ENCODE measurements around the gene RASSF5. TPM values are rescaled to one million over a fixed set of nuclear protein-coding genes. Genes with fewer than 3 reads are reported as not detected.

Gene RASSF5
- polyA plus RNA-seq, 1 of the 3 experiments (the other 2 are of a cell fraction) = 2.2 TPM

GRCh38 chr1:206477581-206478380 is 29.6 kb upstream of the RASSF5 start:
- H3K27me3 ChIP-seq (ENCODE audit: insufficient read depth) = no peaks in the 10 kb centered on the region
- DNase-seq = no peak
- no peak overlapping the region for H3K4me2 ChIP-seq
- no peak overlapping the region for H3K27ac ChIP-seq (ENCODE audit: low read depth in 2 of 2, low read length in 1 of 2)
- TF ChIP-seq SMC3 (IDR thresholded peaks at IDR 0.05; ENCODE audit: low read depth, low read length) (no peak), RFX5 (IDR thresholded peaks at IDR 0.05; ENCODE audit: low read length) (no peak), USF1 (IDR thresholded peaks at IDR 0.05; ENCODE audit: borderline replicate concordance, low read depth) (no peak), RAD21 (IDR thresholded peaks at IDR 0.05; ENCODE audit: low read length) (no peak), CHD2 (IDR thresholded peaks at IDR 0.05; ENCODE audit: low read length, partially characterized antibody) (no peak), FOXM1 (IDR thresholded peaks at IDR 0.05; ENCODE audit: low read depth) (no peak), PBX3 (IDR thresholded peaks at IDR 0.05) (no peak), ELF1 (IDR thresholded peaks at IDR 0.05) (no peak), JUND (IDR thresholded peaks at IDR 0.05) (no peak), EP300 (IDR thresholded peaks at IDR 0.05; ENCODE audit: borderline replicate concordance in 1 of 2, low read depth in 1 of 2, low read length in 1 of 2) (no peak), EZH2phosphoT487 (IDR thresholded peaks at IDR 0.05; ENCODE audit: borderline replicate concordance, low read depth) (no peak), MXI1 (IDR thresholded peaks at IDR 0.05; ENCODE audit: low read depth, low read length) (no peak), TAF1 (IDR thresholded peaks at IDR 0.05; ENCODE audit: borderline replicate concordance, low read depth, low read length) (no peak), REST (IDR thresholded peaks at IDR 0.05; ENCODE audit: low read depth, low read length) (no peak), RCOR1 (IDR thresholded peaks at IDR 0.05; ENCODE audit: low read length) (no peak), ZBTB33 (IDR thresholded peaks at IDR 0.05; ENCODE audit: borderline replicate concordance, low read depth) (no peak), RXRA (IDR thresholded peaks at IDR 0.05; ENCODE audit: borderline replicate concordance, low read depth) (no peak), TCF12 (IDR thresholded peaks at IDR 0.05) (no peak)
- ChIA-PET POLR2A (no interaction called here), CTCF (interaction anchor here (0.6 to 6.7 kb wide), 14 partner anchors 7 to 505 kb away, joined by 3 to 103 read pairs (median 14); partner anchors contain the start of genes EIF2D, IKBKE and RASSF5)
- peaks cover 3% of the 10 kb centered on the region for H3F3A ChIP-seq (replicated peaks; ENCODE audit: insufficient read depth)
- no peak overlapping the region for H3K4me3 ChIP-seq (ENCODE audit: low read depth in 2 of 2, low read length in 1 of 2)
- H3K9me2 ChIP-seq = no peaks in the 10 kb centered on the region
- WGBS (ENCODE audit: low lambda C conversion rate) = 81% methylated on average over 14 of the region's 21 CpGs
- H4K20me1 ChIP-seq (ENCODE audit: insufficient read depth) = no peaks in the 10 kb centered on the region
- no peaks in the 10 kb centered on the region for H3K79me2 ChIP-seq (ENCODE audit: insufficient read depth)
- H3K9me3 ChIP-seq = no peaks in the 10 kb centered on the region
- no peak overlapping the region for H3K9ac ChIP-seq
- peaks cover 12 to 13% of the 10 kb centered on the region in 2 experiments; a peak in 3 of 4 replicates for H3K4me1 ChIP-seq (ENCODE audit: control insufficient read depth in 1 of 2, insufficient read depth in 2 of 2, low read depth in 1 of 2, low read length in 1 of 2)
- H3K36me3 ChIP-seq (replicated peaks in 1 of 2; ENCODE audit: control insufficient read depth in 1 of 2, insufficient read depth in 2 of 2, low read length in 1 of 2) = peaks cover 4 to 16% of the 10 kb centered on the region in 2 experiments
- no peak overlapping the region for H2AFZ ChIP-seq (ENCODE audit: low read depth)
